Measurements from ENCODE around the gene CRY2. TPM values are rescaled to one million over a fixed set of nuclear protein-coding genes. Genes with fewer than 3 reads are reported as not detected.
A peak's percentile ranks its signal among the peaks of the same experiment; 100 is the strongest.

CRY2 gene
- 16.1 and 17.3 TPM in 2 replicates for total RNA-seq (2014; rRNA removed; shearing (Covaris generic))

DNA sequence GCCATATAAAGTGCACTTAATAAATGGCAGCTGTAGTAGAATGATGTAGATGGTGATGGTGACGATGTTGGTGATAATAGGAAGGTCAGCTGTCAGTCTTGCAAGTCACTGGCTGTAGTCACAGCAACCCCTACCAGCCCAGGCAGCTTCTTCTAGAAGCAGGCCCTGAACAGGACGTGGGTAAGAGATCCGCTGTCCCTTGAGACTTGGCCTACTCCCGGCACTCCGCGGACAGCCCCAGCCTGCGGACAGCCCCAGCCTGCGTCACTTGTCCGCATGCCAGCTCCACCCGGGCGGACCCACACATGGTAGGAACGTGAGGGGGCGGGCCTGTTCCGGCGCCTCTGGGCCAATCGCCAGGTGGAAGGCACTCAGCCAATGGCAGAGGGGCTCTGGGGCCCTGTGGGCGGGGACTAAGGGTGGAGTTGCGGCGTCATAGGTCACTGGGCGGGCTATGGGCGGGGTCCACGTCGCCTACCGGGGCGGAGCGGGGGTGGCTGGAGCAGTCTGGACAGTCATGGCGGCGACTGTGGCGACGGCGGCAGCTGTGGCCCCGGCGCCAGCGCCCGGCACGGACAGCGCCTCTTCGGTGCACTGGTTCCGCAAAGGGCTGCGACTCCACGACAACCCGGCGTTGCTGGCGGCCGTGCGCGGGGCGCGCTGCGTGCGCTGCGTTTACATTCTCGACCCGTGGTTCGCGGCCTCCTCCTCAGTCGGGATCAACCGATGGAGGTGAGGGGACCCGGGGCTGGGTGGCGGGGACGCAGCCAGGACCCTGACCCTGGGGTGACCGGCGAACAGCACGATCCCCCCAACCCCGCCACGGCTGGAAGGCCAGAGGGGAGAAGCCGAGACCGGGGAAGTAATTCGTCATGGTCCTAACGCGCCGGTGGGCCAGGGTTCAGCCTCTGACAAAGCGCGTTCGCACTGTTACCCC is at the start of gene CRY2:
TSS of gene CRY2 (plus strand) at position 502 of the 937 bp plus-strand sequence. CDS start at position 518, 16 bp downstream.
- DNase-seq (ENCODE audit: low read depth in 1 of 2, low spot score in 2 of 2), result peak; percentile 99 to 100
- no peaks in the 10 kb centered on the region for H3K27me3 ChIP-seq (replicated peaks)
- H3K4me3 ChIP-seq, result peak within 1 kb of the TSS; percentile 82
- peaks cover 10% of the 10 kb centered on the region for H3K36me3 ChIP-seq
- peak within 1 kb of the TSS; percentile 67 for H3K27ac ChIP-seq
- H3K9me3 ChIP-seq (replicated peaks), result no peaks in the 10 kb centered on the region
- H3K4me1 ChIP-seq (replicated peaks), result peaks cover 12% of the 10 kb centered on the region

DNA sequence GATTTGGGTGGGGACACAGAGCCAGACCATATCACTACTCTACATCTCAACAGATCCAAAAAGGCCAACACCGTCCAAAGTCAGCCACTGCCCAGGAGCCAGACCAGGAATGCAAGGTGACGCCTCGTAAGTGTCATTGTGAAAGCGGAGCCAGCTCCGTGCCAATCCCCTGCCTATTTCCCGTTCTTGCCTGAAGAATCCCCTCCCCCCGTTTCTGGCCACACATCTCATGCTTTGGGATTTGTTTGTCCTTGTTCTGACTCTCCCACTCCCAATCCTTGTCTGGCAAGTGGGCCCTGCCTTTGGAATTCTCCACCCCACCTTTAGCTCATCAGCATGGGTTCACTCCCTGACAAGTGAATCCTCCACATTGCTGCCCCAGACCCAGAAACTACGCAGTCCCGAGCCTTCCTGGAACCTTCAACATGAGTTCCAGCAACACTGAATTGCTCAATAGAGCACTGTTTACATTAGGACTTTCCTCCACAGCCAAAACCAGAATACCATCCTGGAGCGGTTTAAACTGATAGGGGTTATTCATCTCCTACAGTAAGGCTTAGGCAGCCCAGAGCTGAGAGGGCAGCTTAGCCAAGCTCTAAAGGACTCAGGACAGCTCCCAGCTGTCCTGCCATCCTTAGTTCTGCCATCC is 48.4 kb upstream of the CRY2 start:
- Histone ChIP-seq H3K27me3 (replicated peaks) (peaks cover 11% of the 10 kb centered on the region; the same call in 1 of the 2 replicates), H3K36me3 (no peaks in the 10 kb centered on the region), H3K4me1 (replicated peaks) (peaks cover 3% of the 10 kb centered on the region), H3K27ac (no peak overlapping the region), H3K4me3 (no peak overlapping the region), H3K9me3 (replicated peaks) (no peaks in the 10 kb centered on the region)
- peak in 1 of 2 experiments; percentile 44 for DNase-seq (ENCODE audit: low read depth in 1 of 2, low spot score in 2 of 2)

DNA sequence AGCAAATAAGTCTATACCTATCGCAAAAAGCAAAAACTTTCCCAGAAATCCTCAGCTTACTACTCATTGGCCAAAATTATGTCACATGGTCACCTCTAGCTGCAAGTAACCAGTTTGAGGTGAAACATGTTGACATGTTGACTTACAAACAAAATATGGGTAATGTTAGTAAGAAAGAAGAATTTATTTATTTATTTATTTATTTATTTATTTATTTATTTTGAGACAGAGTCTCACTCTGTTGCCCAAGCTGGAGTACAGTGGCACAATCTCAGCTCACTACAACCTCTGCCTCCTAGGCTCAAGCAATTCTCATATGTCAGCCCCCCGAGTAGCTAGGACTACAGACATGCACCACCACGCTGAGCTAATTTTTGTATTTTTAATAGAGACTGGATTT is 47.7 kb upstream of the CRY2 start:
- peaks cover 5% of the 10 kb centered on the region; the same call in 1 of the 2 replicates for H3K27me3 ChIP-seq (replicated peaks)
- no peak for DNase-seq (ENCODE audit: low read depth in 1 of 2, low spot score in 2 of 2)
- peaks cover 9% of the 10 kb centered on the region for H3K4me1 ChIP-seq (replicated peaks)
- H3K4me3 ChIP-seq, result no peak overlapping the region
- H3K9me3 ChIP-seq (replicated peaks), result no peaks in the 10 kb centered on the region
- no peak overlapping the region for H3K27ac ChIP-seq
- H3K36me3 ChIP-seq, result no peaks in the 10 kb centered on the region

DNA sequence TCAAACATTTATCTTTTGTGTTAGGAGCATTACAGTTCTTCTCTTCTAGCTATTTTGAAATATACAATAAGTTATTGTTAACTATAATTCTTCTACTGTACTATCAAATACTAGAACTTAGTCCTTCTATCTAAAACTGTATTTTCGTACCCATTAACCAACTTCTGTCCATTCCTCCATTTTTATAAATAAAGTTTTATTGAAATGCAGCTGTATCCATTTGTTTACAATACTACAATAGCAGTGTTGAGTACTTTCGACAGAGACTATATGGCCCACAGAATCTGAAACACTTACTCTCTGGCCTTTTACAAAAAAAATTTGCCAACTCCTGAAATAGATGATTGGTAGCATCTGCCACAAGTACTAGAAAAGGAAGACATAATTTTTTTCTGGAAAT is 47.0 kb upstream of the CRY2 start:
- Histone ChIP-seq H3K36me3 (no peaks in the 10 kb centered on the region), H3K4me3 (no peak overlapping the region), H3K4me1 (replicated peaks) (peaks cover 10% of the 10 kb centered on the region), H3K27me3 (replicated peaks) (peaks cover 5% of the 10 kb centered on the region; the same call in 1 of the 2 replicates), H3K27ac (no peak overlapping the region), H3K9me3 (replicated peaks) (no peaks in the 10 kb centered on the region)
- DNase-seq (ENCODE audit: low read depth in 1 of 2, low spot score in 2 of 2), result no peak

DNA sequence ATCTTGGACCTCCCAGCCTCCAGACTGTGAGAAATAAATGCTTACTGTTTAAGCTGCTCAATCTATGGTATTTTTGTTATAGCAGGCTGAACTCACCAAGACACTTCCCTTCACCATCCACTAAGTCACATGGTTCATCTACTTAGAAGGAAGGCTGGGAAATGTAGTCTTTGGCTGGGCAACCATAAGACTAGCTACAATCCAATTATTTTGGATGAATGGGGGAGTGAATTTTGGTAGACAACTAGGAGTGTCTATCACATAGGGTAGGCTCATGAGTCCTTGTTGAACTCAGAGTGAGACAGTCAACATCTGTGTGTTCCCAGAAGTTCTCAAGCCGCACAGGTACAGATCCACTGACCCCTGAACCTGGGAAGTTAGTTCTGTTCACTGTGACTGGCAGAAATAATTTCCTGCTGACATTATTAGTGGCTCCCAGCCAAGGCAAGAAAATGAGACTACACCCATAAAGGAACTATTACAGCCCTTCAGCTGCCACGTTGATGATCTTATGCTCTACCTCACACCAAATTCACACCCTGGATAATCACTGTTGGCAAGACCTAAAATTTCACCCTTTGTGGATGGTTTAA is 45.5 kb upstream of the CRY2 start:
- Histone ChIP-seq H3K27ac (no peak overlapping the region), H3K27me3 (replicated peaks) (no peaks in the 10 kb centered on the region; the same call in 1 of the 2 replicates), H3K4me3 (no peak overlapping the region), H3K9me3 (replicated peaks) (no peaks in the 10 kb centered on the region), H3K4me1 (replicated peaks) (peaks cover 23% of the 10 kb centered on the region), H3K36me3 (peaks cover 15% of the 10 kb centered on the region)
- DNase-seq (ENCODE audit: low read depth in 1 of 2, low spot score in 2 of 2), result no peak

DNA sequence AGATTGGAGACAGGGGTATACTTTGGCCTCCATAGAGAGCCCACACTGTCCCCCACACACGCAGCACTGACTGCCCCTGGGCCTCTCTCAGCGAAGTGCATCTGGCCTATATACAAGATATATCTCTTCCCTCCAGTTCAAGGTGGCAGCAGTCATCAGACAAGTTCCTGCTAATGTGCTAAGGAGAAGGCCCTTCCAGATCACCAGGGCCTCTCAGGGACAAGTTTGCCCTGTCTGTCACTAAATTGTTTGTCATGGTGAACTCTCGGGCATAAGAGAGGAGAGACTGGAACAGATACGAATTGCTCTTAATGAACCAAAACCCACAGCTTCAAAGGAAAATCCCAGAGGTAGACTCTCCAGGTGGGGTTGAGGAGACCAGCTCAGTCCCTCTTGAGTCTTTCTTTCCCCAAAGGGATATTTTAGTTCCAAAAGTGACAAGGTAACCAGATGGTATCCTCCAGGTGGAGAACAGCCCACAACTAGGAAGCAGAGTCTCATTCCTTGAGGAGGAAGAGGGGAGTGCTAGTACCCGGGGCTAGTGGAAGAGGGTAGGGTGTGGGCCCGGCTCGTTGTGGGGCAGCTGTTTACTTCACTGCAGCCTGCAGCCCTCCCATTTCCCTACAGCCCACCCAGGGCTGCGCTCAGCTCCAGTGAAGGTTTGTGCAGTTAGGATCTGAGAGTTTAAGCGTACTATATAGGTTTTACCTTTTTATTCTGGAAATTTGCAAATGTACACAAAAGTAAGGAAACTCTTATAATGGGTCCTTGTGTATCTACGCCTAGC is 44.6 kb upstream of the CRY2 start:
- Histone ChIP-seq H3K27ac (no peak overlapping the region), H3K36me3 (peaks cover 24% of the 10 kb centered on the region), H3K9me3 (replicated peaks) (no peaks in the 10 kb centered on the region), H3K4me1 (replicated peaks) (peaks cover 28% of the 10 kb centered on the region), H3K4me3 (no peak overlapping the region), H3K27me3 (replicated peaks) (no peaks in the 10 kb centered on the region)
- peak in 1 of 2 experiments; percentile 26 for DNase-seq (ENCODE audit: low read depth in 1 of 2, low spot score in 2 of 2)

DNA sequence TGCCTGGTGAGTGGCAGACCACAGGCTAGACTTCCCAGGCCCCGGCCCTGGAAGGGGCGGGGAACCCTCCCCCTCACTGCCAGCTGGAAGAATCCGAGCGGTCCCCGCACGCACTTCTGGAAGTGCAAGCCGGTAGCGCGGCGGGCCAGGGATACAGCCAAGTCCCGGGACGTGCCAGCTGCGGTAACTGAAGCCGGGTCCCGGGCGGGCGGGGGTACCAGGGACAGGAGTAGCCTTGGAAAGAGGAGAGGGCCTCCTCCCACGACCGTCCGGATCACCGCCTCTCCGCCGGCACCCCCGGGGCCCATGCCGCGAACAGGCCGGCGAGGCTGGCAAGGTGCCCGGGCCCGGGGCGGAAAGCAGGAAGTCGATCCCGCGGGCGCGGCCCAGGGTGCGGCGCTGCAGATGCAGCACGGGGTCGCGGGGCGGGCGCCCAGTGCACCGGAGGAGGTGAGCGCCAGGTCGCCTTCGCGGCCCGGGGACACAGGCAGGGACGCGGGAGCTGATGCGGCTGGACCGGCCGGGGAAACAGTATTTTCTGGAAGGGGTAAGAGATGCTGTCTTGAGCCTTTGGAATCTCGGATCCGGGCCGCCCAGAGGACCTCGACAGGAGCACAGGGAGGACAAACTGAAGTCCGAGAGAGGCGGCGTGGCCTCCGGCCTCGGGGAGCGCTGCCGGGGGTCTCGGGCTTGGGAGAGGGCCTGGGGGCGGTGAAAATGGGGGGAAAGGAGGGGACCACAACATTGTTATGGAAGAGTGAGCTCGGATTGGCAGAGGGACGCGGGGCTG is 43.1 kb upstream of the CRY2 start:
- H3K9me3 ChIP-seq (replicated peaks), result no peaks in the 10 kb centered on the region
- peak; percentile 80 to 84 for DNase-seq (ENCODE audit: low read depth in 1 of 2, low spot score in 2 of 2)
- peaks cover 38% of the 10 kb centered on the region for H3K36me3 ChIP-seq
- H3K27me3 ChIP-seq (replicated peaks), result no peaks in the 10 kb centered on the region
- H3K4me1 ChIP-seq (replicated peaks), result peaks cover 28% of the 10 kb centered on the region
- H3K4me3 ChIP-seq, result peak overlapping the region; percentile 61
- no peak overlapping the region for H3K27ac ChIP-seq

DNA sequence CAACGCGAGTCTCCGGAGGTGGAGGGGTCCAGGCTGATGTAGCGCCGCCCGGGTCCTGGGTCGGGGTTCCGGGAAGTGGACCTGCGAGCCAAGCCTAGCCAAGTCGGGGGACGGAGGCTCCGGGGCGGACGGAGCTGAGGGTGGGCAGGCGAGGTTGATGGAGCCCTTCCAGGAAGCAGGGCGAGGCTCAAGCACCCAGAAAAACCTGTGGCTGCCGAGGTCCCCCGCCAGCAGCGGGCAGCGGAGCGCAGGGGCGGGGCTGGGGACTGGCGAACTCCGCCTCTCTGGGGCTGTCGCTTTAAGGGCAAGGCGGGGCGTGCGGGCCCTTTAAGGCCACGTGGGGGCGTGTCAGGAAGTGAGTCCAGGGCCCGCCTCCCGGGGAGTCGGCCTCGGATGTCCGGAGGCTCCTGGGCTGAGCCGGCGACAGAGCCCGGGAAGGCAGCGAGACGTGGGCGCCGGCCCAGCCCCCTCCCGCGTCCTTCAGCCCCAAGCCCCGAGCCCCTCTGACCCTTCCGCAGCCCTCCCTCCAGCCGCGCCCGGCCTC is 42.4 kb upstream of the CRY2 start, which contains the start of gene SLC35C1:
TSS of gene SLC35C1 (plus strand) at position 389 of the 544 bp plus-strand sequence. CDS start 653 bp downstream, outside the sequence.
- H3K27ac ChIP-seq, result peak within 1 kb of the TSS; percentile 86
- peaks cover 28% of the 10 kb centered on the region for H3K4me1 ChIP-seq (replicated peaks)
- peak; percentile 93 to 98 for DNase-seq (ENCODE audit: low read depth in 1 of 2, low spot score in 2 of 2)
- peaks cover 45% of the 10 kb centered on the region for H3K36me3 ChIP-seq
- no peaks in the 10 kb centered on the region for H3K27me3 ChIP-seq (replicated peaks)
- peak within 1 kb of the TSS; percentile 61 for H3K4me3 ChIP-seq
- H3K9me3 ChIP-seq (replicated peaks), result no peaks in the 10 kb centered on the region

DNA sequence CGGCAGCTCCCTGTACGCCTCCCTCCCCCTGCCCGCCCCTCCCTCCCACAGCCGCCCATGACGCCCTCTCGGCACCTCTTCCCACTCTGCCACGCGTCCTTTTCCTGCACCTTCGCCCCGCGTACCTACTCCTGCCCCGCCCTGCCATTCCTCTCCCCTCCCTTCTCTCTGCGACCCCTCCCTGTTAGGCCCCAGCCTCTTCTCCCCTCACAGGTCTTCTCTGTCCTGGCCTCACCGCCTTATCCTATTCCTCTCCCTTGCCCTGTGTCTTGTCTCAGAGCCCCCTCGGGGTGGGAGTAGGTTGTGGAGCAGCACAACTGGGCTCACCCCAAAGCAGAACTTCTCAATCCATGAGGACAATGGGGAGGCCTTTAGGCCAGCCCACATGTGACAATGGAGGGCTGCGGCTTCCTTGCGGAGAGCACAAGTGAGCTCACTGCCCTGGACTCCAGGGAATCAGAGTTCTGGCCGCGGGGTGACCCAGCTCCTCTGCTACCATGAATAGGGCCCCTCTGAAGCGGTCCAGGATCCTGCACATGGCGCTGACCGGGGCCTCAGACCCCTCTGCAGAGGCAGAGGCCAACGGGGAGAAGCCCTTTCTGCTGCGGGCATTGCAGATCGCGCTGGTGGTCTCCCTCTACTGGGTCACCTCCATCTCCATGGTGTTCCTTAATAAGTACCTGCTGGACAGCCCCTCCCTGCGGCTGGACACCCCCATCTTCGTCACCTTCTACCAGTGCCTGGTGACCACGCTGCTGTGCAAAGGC is 41.8 kb upstream of the CRY2 start:
- Histone ChIP-seq H3K27me3 (replicated peaks) (no peaks in the 10 kb centered on the region), H3K9me3 (replicated peaks) (no peaks in the 10 kb centered on the region), H3K4me1 (replicated peaks) (peaks cover 28% of the 10 kb centered on the region), H3K4me3 (peak overlapping the region; percentile 61), H3K36me3 (peaks cover 51% of the 10 kb centered on the region), H3K27ac (peak overlapping the region; percentile 86)
- DNase-seq (ENCODE audit: low read depth in 1 of 2, low spot score in 2 of 2), result peak; percentile 80 to 85

DNA sequence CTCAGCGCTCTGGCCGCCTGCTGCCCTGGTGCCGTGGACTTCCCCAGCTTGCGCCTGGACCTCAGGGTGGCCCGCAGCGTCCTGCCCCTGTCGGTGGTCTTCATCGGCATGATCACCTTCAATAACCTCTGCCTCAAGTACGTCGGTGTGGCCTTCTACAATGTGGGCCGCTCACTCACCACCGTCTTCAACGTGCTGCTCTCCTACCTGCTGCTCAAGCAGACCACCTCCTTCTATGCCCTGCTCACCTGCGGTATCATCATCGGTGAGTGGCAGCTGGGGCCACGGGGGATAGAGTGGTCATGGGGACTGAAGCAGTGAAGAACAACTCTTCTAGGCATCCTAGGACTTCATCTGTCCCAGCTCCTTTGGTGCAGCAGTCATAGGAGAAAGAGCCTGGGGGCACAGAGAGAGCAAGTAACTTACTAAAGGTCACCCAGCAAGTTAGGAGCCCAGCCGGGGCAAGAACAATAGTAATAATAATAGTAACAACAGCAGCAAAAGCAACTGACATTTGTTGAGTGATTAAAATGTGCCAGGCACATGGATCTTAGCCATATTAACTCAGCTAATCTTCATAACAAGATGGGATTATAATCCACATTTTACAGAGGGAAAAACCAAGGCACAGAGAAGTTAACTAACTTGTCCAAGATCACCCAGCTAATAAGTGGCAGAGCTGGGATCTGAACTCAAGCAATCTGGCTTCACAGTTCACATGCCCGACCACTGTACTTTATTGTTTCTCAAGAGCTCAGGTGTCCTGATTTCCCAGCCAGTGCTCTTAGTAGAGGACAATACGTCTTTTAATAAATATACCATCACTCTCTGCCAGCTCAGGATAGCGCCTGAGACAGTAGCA is 41.0 kb upstream of the CRY2 start:
- peak overlapping the region; percentile 61 for H3K4me3 ChIP-seq
- no peaks in the 10 kb centered on the region for H3K9me3 ChIP-seq (replicated peaks)
- peak in 1 of 2 experiments; percentile 47 for DNase-seq (ENCODE audit: low read depth in 1 of 2, low spot score in 2 of 2)
- H3K27me3 ChIP-seq (replicated peaks), result no peaks in the 10 kb centered on the region
- peaks cover 59% of the 10 kb centered on the region for H3K36me3 ChIP-seq
- H3K27ac ChIP-seq, result peak overlapping the region; percentile 86
- H3K4me1 ChIP-seq (replicated peaks), result peaks cover 28% of the 10 kb centered on the region

All from SJSA1 (cell line).